ENCODE data around the gene RADIL.

- TF ChIP-seq CTCF (IDR thresholded peaks at IDR 0.05) (no peak), POLR2A (IDR thresholded peaks at IDR 0.05) (no peak), POLR2AphosphoS5 (IDR thresholded peaks at IDR 0.05) (peak in 1 of 2 donors; percentile 15)
Measured at GRCh38 chr7:4837803-4838625, 45.5 kb downstream of the RADIL start.

Measured in upper lobe of left lung (tissue), 4 donors.